NCI-H345 treated with DMSO at 0.1 percent for 48 hours (cell line): Measurements from ENCODE around the gene CRABP2.
A peak's percentile ranks its signal among the peaks of the same experiment; 100 is the strongest.

Experiments
- DNase-seq: peaks from one replicate; lab custom pipeline; 2025; ENCODE audit not compliant: unreplicated experiment; lab: John Stamatoyannopoulos, UW

The CRABP2 gene

DNA sequence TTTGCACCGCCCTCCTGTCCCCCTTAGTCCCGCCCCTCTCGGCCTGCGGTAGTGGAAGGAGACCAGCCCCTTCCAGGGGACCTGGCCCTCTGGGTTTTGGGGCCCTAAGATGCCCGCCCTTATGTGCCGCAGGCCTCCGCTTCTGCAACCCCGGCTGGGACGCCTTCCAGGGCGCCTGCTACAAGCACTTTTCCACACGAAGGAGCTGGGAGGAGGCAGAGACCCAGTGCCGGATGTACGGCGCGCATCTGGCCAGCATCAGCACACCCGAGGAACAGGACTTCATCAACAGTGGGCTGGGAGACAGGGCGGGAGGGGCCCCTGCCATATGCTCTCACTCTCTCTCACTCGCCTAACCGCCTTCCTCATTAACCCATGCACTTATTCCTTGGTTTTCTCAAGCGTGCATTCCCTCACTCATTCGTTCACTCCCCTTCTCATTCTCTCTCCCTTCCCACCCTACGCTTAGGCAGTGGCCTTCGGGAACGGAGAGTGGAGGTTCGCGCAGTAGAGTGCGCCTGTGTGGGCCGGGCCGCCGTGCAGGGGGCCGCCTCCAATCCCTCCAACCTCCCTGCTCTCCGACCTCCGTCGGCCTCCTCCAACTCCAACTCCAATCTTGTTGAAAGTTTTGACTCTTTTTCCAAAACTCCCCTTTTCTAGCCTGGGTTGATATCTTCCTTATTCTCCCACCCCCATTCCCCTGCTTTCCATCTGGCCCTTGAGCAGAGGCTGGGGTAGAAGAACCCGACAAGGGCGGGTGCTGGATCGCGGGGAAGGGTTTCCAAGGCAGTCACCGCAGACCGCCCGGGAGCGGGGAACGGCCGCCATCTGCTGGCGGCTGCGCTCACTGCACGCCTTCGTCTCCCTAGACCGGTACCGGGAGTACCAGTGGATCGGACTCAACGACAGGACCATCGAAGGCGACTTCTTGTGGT is 48.3 kb downstream of the CRABP2 start:
- DNase-seq, result peak; percentile 42

DNA sequence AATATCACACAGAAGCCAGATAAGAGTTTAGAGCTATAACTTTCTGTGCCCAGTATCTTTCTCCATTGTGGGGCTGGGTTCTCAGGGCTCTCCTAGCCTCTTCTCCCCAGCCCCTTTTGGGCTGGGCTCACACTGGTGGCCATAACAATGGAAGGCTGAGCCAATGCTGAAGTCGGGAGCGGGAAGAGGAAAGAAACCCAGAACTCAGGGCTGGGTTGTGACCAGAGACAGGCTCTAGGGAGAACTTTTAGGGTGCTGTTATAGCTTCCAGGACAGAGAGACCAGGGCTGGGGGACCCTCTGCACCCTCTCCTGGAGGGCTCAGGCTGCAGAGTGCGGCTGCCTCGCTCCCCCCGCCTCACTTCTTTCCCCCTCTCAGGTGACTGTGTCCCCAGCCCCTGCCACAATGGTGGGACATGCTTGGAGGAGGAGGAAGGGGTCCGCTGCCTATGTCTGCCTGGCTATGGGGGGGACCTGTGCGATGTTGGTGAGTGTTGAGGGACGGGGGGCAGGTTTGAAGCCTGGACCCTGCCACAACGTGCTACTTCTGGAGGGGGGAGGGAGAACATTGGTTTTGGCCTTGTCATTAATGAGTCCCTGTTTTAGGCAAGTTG is 49.4 kb downstream of the CRABP2 start:
- DNase-seq, result no peak

DNA sequence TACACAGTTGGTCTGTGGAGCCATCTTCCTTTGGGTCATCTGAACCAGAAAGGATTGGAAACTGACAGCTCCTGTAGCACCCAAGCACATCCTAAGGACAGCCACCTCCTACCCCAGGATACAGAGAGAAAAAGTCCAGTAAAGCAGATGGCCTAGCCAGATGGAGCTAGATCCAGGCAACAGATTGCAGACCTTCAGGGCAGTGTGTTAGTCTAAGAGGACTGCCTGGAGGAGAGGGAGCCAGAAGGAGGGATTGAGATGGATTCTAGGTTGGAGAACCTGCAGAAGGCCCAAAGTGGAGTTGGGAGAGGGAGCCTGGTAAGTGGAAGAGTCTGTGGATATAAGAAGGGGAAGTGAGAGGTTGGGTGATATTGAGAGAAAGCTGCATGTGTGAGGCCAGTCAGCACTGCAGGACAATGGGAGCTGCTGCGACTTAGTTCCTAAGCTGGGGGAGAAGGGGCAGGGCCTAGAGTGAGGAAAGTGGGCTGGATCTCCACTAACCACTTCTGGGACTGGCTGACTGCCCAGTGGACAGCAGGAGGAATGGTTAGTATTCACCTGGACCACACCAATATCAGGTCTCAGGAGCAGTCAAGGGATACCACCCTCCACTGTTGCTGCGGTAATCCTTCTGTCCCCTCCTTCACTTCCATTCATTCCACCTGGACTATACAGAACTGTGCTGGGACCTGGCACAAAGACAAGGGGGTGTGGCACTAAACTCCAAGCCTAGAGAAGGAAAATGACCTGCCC is 50.1 kb downstream of the CRABP2 start:
- no peak for DNase-seq

- DNase-seq, result no peak
These were observed 50.7 kb downstream of the CRABP2 start for GRCh38 chr1:156654700-156655099.

- no peak for DNase-seq
These were observed 52.4 kb downstream of the CRABP2 start for GRCh38 chr1:156652992-156653355.

DNA sequence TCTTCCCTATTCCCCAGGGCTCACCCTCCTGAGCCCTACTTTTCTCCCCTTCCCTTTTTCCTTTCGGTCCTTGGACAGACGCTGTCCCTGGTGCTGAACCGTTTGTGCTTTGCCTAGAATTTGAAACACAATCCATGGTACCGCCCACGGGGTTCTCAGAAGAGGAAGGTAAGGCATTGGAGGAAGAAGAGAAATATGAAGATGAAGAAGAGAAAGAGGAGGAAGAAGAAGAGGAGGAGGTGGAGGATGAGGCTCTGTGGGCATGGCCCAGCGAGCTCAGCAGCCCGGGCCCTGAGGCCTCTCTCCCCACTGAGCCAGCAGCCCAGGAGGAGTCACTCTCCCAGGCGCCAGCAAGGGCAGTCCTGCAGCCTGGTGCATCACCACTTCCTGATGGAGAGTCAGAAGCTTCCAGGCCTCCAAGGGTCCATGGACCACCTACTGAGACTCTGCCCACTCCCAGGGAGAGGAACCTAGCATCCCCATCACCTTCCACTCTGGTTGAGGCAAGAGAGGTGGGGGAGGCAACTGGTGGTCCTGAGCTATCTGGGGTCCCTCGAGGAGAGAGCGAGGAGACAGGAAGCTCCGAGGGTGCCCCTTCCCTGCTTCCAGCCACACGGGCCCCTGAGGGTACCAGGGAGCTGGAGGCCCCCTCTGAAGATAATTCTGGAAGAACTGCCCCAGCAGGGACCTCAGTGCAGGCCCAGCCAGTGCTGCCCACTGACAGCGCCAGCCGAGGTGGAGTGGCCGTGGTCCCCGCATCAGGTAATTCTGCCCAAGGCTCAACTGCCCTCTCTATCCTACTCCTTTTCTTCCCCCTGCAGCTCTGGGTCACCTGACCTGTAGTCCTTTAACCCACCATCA is 53.0 kb downstream of the CRABP2 start:
- DNase-seq, result no peak
